Measurements from ENCODE around the gene CHN2.

- TF ChIP-seq MAX (IDR thresholded peaks at IDR 0.05) (no peak), CTCF (IDR thresholded peaks at IDR 0.05 in 2 of 3, conservative IDR thresholded peaks at IDR 0.05 in 1 of 3; ENCODE audit: borderline replicate concordance in 1 of 3, insufficient read depth in 1 of 3, low read depth in 2 of 3, low read length in 2 of 3) (no peak), POLR2A (IDR thresholded peaks at IDR 0.05; ENCODE audit: borderline replicate concordance, extremely low read depth, insufficient read depth, insufficient read length) (no peak), RAD21 (IDR thresholded peaks at IDR 0.05; ENCODE audit: low read depth) (no peak), ELF1 (IDR thresholded peaks at IDR 0.05; ENCODE audit: borderline replicate concordance, low read depth) (no peak), EZH2 (IDR thresholded peaks at IDR 0.05) (no peak), JUND (IDR thresholded peaks at IDR 0.05) (no peak), EGR1 (IDR thresholded peaks at IDR 0.05; ENCODE audit: low read depth) (no peak), ZNF274 (IDR thresholded peaks at IDR 0.05; ENCODE audit: low read depth, low read length) (no peak), SRF (IDR thresholded peaks at IDR 0.05; ENCODE audit: low read depth) (no peak), YY1 (IDR thresholded peaks at IDR 0.05; ENCODE audit: extremely low read depth, insufficient replicate concordance, low read depth, low read length) (no peak)
Measured at GRCh38 chr7:29412912-29413311, 218.3 kb downstream of the CHN2 start.

Measured in HCT116 (cell line).